ENCODE measurements around the gene MARF1. TPM values are rescaled to one million over a fixed set of nuclear protein-coding genes. Genes with fewer than 3 reads are reported as not detected.

MARF1 gene
- total RNA-seq, 6 donors from 2014 or later = 27.2 to 94.3 (median 71.3) TPM

- H3K4me3 ChIP-seq = no peak overlapping the region
- 71 to 85% methylated on average over 6 of the region's 6 CpGs for WGBS, 2 donors
- H3K4me1 ChIP-seq = no peaks in the 10 kb centered on the region
- no peak for TF ChIP-seq POLR2A (IDR thresholded peaks at IDR 0.05)
- TF ChIP-seq POLR2AphosphoS5 (IDR thresholded peaks at IDR 0.05) = no peak
- no peak for TF ChIP-seq EP300 (IDR thresholded peaks at IDR 0.05)
- no peak for TF ChIP-seq CTCF (IDR thresholded peaks at IDR 0.05)
- no peaks in the 10 kb centered on the region for H3K27me3 ChIP-seq
- no peak for ATAC-seq (ENCODE audit: low FRiP score in 2 of 2)
- peaks cover 56 to 100% (median 83%) of the 10 kb centered on the region in 4 donors for H3K36me3 ChIP-seq
- no peak for DNase-seq
- no peak overlapping the region for H3K27ac ChIP-seq
- H3K9me3 ChIP-seq = no peaks in the 10 kb centered on the region
Observed at GRCh38 chr16:15620611-15621195, 22.3 kb downstream of the MARF1 start.

GRCh38 chr16:15618392-15618791 lies 24.6 kb downstream of the MARF1 start:
- 81 to 94% methylated on average over 4 of the region's 4 CpGs for WGBS, 2 donors
- Histone ChIP-seq H3K27me3 (no peaks in the 10 kb centered on the region), H3K9me3 (no peaks in the 10 kb centered on the region), H3K27ac (no peak overlapping the region), H3K4me3 (no peak overlapping the region), H3K36me3 (peaks cover 43 to 99% (median 81%) of the 10 kb centered on the region in 4 donors), H3K4me1 (no peaks in the 10 kb centered on the region)
- no peak for ATAC-seq (ENCODE audit: low FRiP score in 2 of 2)
- DNase-seq = no peak
- TF ChIP-seq POLR2AphosphoS5 (IDR thresholded peaks at IDR 0.05) (no peak), POLR2A (IDR thresholded peaks at IDR 0.05) (no peak), CTCF (IDR thresholded peaks at IDR 0.05) (no peak), EP300 (IDR thresholded peaks at IDR 0.05) (no peak)

DNA sequence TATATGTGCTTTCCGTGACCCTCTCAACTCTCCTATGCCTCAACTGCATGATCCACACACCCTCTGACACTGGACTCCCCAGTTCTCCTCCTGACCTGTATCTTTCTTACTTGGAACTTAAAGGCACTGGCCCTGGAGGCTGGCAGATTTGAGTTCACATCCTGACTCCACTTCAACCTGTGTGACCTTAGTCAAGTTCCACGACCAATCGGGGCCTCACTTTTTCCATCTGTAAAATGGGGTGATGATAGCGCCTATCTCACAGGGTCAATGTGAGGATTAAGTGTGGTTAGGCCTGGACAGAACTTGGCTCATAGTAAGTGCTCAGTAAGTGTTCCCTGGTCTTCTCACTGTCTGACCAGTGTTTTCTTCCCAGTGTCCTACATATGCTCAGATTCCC lies 25.1 kb downstream of the MARF1 start:
- Histone ChIP-seq H3K4me1 (no peaks in the 10 kb centered on the region), H3K9me3 (no peaks in the 10 kb centered on the region), H3K27ac (no peak overlapping the region), H3K27me3 (no peaks in the 10 kb centered on the region), H3K36me3 (peaks cover 40 to 99% (median 83%) of the 10 kb centered on the region in 4 donors), H3K4me3 (no peak overlapping the region)
- TF ChIP-seq CTCF (IDR thresholded peaks at IDR 0.05) = no peak
- ATAC-seq (ENCODE audit: low FRiP score in 2 of 2) = no peak
- WGBS, 2 donors = 95 to 97% methylated on average over 4 of the region's 4 CpGs
- DNase-seq = no peak

GRCh38 chr16:15616475-15617165 lies 26.3 kb downstream of the MARF1 start:
- ATAC-seq (ENCODE audit: low FRiP score in 2 of 2) (no peak), DNase-seq (no peak)
- no peak overlapping the region for H3K27ac ChIP-seq
- no peak overlapping the region for H3K4me3 ChIP-seq
- WGBS, 2 donors = 90% methylated on average over 11 of the region's 11 CpGs
- no peaks in the 10 kb centered on the region for H3K9me3 ChIP-seq
- H3K36me3 ChIP-seq = peaks cover 46 to 99% (median 86%) of the 10 kb centered on the region in 4 donors
- no peaks in the 10 kb centered on the region for H3K4me1 ChIP-seq
- TF ChIP-seq POLR2AphosphoS5 (IDR thresholded peaks at IDR 0.05) (no peak), EP300 (IDR thresholded peaks at IDR 0.05) (no peak), CTCF (IDR thresholded peaks at IDR 0.05) (no peak), POLR2A (IDR thresholded peaks at IDR 0.05) (no peak)
- H3K27me3 ChIP-seq = no peaks in the 10 kb centered on the region

GRCh38 chr16:15616012-15616411 lies 26.9 kb downstream of the MARF1 start:
- H3K27me3 ChIP-seq = no peaks in the 10 kb centered on the region
- no peak for TF ChIP-seq POLR2A (IDR thresholded peaks at IDR 0.05)
- TF ChIP-seq EP300 (IDR thresholded peaks at IDR 0.05) = no peak
- TF ChIP-seq POLR2AphosphoS5 (IDR thresholded peaks at IDR 0.05) = no peak
- TF ChIP-seq CTCF (IDR thresholded peaks at IDR 0.05) = no peak
- H3K27ac ChIP-seq = no peak overlapping the region
- no peaks in the 10 kb centered on the region for H3K4me1 ChIP-seq
- no peaks in the 10 kb centered on the region for H3K9me3 ChIP-seq
- ATAC-seq (ENCODE audit: low FRiP score in 2 of 2) = no peak
- H3K36me3 ChIP-seq = peaks cover 52 to 99% (median 88%) of the 10 kb centered on the region in 4 donors
- DNase-seq = no peak
- WGBS, 2 donors = 95 to 99% methylated on average over 4 of the region's 4 CpGs
- H3K4me3 ChIP-seq = no peak overlapping the region

Measured in upper lobe of left lung (tissue), 6 donors.